IPS-18c (cell line): ENCODE measurements around the gene LIG1.

Experiments
- H3K4me3 ChIP-seq: 2 replicates; pipeline ENCODE4 v1.7.0; 2013; ENCODE audit warnings: low read depth, mild to moderate bottlenecking, low read length, moderate library complexity; ENCODE audit not compliant: insufficient read depth
- H3K9me3 ChIP-seq: one replicate; pipeline ENCODE4 v1.6.1; 2013; ENCODE audit warnings: mild to moderate bottlenecking, low read length, moderate library complexity; ENCODE audit not compliant: control insufficient read depth, insufficient read depth

The LIG1 gene

GRCh38 chr19:48169939-48170803, at the start of gene LIG1, which contains the start of gene ZSWIM9:
Gene LIG1 (minus strand): TSS chr19:48170344. CDS start chr19:48165566, 4,778 bp downstream.
Gene ZSWIM9 (plus strand): TSS chr19:48170680. CDS start chr19:48171803, 1,123 bp downstream.
- H3K9me3 ChIP-seq, result peaks cover 3% of the 10 kb centered on the region
- peak within 1 kb of the TSS; percentile 100 for H3K4me3 ChIP-seq

- Histone ChIP-seq H3K9me3 (no peaks in the 10 kb centered on the region), H3K4me3 (no peak overlapping the region)
These were observed 48.9 kb upstream of the LIG1 start for GRCh38 chr19:48218997-48219396.

GRCh38 chr19:48216933-48217332, 46.8 kb upstream of the LIG1 start:
- no peak overlapping the region for H3K4me3 ChIP-seq

GRCh38 chr19:48213959-48214358, 43.8 kb upstream of the LIG1 start:
- Histone ChIP-seq H3K4me3 (no peak overlapping the region), H3K9me3 (no peaks in the 10 kb centered on the region)

More at GRCh38 chr19:48216933-48217332, 46.8 kb upstream of the LIG1 start:
- H3K9me3 ChIP-seq, result no peaks in the 10 kb centered on the region

- Histone ChIP-seq H3K4me3 (no peak overlapping the region), H3K9me3 (no peaks in the 10 kb centered on the region)
These were observed 39.9 kb upstream of the LIG1 start for GRCh38 chr19:48210005-48210404.

GRCh38 chr19:48206397-48207093, 36.4 kb upstream of the LIG1 start:
- Histone ChIP-seq H3K9me3 (no peaks in the 10 kb centered on the region), H3K4me3 (no peak overlapping the region)

GRCh38 chr19:48203794-48204628, 33.9 kb upstream of the LIG1 start:
- Histone ChIP-seq H3K4me3 (peak overlapping the region; percentile 55), H3K9me3 (no peaks in the 10 kb centered on the region)

- Histone ChIP-seq H3K9me3 (no peaks in the 10 kb centered on the region), H3K4me3 (peak overlapping the region; percentile 43; the same call in 1 of the 2 replicates)
These were observed 33.2 kb upstream of the LIG1 start for GRCh38 chr19:48203222-48203793.

GRCh38 chr19:48196933-48197665, 27.0 kb upstream of the LIG1 start:
- no peak overlapping the region for H3K4me3 ChIP-seq
- peaks cover 2% of the 10 kb centered on the region for H3K9me3 ChIP-seq

- H3K9me3 ChIP-seq, result peaks cover 2% of the 10 kb centered on the region
These were observed 26.2 kb upstream of the LIG1 start for GRCh38 chr19:48196321-48196763.

GRCh38 chr19:48194844-48195830, 25.0 kb upstream of the LIG1 start:
- Histone ChIP-seq H3K9me3 (peaks cover 2% of the 10 kb centered on the region), H3K4me3 (no peak overlapping the region)

More at GRCh38 chr19:48196321-48196763, 26.2 kb upstream of the LIG1 start:
- H3K4me3 ChIP-seq, result no peak overlapping the region

- Histone ChIP-seq H3K4me3 (no peak overlapping the region), H3K9me3 (peaks cover 2% of the 10 kb centered on the region)
These were observed 24.1 kb upstream of the LIG1 start for GRCh38 chr19:48194041-48194843.

GRCh38 chr19:48192750-48193149, 22.6 kb upstream of the LIG1 start:
- Histone ChIP-seq H3K4me3 (no peak overlapping the region), H3K9me3 (peaks cover 2% of the 10 kb centered on the region)

GRCh38 chr19:48190885-48191284, 20.7 kb upstream of the LIG1 start:
- H3K4me3 ChIP-seq, result no peak overlapping the region
- peaks cover 2% of the 10 kb centered on the region for H3K9me3 ChIP-seq
